HG03095 (cell line): ENCODE measurements around the gene SBK2.
"Not testable (repeated sequence)": the region's sequence is repeated elsewhere in the genome, so short reads cannot be mapped to it uniquely, and the experiment has no call there.

Experiments
- ATAC-seq: cut with Tn5 transposase; IDR thresholded peaks from one replicate; pipeline ENCODE4 v1.9.1; 2021; ENCODE audit warnings: moderate library complexity; ENCODE audit not compliant: unreplicated experiment

SBK2 gene

GRCh38 chr19:55503502-55504251 is 33.3 kb downstream of the SBK2 start:
- peak; percentile 93 for ATAC-seq

GRCh38 chr19:55503157-55503501 is 33.8 kb downstream of the SBK2 start:
- ATAC-seq: no peak

- no peak for ATAC-seq
Measured at GRCh38 chr19:55502197-55502952, 34.6 kb downstream of the SBK2 start.

- ATAC-seq: no peak
Measured at GRCh38 chr19:55500368-55500952, 36.5 kb downstream of the SBK2 start.

- no peak for ATAC-seq
Measured at GRCh38 chr19:55498246-55498840, 38.6 kb downstream of the SBK2 start.

GRCh38 chr19:55497763-55498162 is 39.2 kb downstream of the SBK2 start:
- ATAC-seq: no peak

DNA sequence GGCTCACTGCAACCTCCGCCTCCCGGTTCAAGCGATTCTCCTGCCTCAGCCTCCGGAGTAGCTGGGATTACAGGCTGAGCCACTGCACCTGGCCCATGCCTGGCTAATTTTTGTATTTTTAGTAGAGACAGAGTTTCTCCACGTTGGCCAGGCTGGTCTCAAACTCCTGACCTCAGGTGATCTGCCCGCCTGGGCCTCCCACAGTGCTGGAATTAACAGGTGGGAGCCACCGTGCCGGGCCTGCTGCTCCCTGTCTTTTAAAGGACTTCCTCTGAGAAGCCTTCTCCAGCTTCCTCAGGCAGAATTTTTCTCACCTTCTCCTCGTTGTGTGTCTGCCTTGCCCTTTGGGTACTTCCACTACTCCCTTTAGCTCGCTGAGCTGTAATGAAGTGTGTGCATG is 40.1 kb downstream of the SBK2 start:
- ATAC-seq: not testable (repeated sequence)

DNA sequence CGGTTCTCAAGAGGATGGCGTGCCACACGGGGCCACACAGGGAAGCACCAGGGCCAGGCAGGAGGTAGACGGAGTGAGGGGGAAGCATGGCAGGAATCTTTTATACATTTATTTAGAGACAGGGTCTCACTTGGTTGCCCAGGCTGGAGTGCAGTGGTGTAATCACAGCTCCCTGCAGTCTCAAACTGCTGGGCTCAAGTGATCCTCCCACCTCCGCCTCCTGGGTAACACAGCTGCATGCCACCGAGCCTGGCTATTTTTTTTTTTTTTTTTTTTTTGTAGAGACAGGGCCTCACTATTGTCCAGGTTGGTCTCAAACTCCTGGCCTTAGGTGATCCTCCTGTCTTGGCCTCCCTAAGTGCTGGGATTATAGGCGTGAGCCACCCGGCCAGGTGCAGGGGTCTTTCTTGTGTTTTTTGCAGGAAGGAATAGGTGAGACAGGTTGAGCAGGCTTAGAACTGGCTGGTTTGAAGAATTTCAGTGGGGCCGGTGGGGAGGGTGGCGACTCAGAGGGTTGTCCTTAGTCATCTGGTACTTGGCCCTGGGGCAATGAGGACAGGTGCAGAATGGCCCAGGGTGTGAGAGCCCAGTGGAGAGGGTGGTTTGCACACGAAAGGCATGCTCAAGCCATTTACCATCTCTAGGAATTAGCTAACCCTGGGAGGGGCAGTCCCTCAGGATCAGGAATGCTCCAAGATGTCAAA is 41.1 kb downstream of the SBK2 start:
- no peak for ATAC-seq

- no peak for ATAC-seq
Measured at GRCh38 chr19:55494172-55494761, 42.7 kb downstream of the SBK2 start.

DNA sequence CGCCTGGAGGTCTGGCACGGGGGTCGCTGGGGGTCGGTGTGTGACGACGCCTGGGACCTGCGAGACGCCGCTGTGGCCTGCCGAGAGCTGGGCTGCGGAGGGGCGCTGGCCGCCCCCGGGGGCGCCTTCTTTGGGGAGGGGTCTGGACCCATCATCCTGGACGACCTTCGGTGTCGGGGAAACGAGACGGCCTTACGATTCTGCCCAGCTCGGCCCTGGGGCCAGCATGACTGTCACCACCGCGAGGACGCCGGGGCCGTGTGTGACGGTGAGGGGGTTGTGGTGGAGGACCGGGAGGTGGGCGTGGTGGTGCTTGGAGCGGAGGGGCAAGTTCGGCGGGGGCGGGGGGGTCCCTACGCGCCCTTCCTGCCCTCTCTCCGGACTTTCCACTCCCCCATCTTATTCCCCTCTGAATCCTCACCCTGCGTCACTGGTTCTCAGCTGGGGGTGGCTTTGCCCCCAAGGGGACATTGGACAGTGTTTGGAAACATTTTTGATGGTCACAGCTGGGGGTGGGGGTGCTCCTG is 43.2 kb downstream of the SBK2 start:
- no peak for ATAC-seq

- ATAC-seq: no peak
Measured at GRCh38 chr19:55493052-55493644, 43.8 kb downstream of the SBK2 start.

GRCh38 chr19:55492362-55492944 is 44.5 kb downstream of the SBK2 start:
- ATAC-seq: no peak

DNA sequence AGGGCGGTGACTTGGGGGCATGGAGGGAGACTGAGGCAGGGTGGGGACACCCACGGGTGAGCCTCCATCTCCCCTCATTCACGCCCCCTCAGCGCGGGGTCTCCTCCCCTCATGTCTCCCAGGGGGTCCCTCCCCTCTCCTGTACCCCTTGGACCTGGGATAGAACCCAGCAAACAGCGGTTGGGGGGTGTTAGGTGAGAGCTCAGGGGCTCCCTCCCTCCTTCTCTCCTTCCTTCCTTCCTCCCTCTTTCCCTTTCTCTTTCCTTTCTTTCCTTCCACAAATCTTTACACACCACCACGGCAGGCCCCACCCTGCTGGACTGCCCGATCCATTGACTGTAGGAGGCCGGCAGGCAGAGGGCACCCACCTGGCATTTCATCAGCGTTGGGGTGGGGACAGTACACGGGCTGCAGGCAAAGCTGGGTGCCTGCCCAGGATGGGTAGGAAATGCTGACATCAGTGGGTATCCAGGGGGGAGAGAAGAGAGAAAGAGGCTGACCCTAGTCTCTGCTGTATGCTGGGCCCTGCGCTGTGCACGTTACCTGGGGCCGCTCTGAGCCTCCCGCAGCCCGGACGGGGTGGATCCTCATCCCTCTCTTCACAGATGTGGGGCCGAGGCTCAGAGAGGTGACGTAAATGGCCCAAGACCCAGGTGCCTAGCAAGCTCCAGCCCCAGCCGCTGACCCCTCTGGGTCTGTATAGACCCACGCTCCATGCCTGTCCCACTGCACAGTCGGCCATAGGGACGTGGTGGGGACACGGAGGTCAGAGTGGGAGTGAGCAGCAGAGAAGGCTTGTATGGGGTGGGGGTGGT is 45.2 kb downstream of the SBK2 start:
- ATAC-seq: no peak

DNA sequence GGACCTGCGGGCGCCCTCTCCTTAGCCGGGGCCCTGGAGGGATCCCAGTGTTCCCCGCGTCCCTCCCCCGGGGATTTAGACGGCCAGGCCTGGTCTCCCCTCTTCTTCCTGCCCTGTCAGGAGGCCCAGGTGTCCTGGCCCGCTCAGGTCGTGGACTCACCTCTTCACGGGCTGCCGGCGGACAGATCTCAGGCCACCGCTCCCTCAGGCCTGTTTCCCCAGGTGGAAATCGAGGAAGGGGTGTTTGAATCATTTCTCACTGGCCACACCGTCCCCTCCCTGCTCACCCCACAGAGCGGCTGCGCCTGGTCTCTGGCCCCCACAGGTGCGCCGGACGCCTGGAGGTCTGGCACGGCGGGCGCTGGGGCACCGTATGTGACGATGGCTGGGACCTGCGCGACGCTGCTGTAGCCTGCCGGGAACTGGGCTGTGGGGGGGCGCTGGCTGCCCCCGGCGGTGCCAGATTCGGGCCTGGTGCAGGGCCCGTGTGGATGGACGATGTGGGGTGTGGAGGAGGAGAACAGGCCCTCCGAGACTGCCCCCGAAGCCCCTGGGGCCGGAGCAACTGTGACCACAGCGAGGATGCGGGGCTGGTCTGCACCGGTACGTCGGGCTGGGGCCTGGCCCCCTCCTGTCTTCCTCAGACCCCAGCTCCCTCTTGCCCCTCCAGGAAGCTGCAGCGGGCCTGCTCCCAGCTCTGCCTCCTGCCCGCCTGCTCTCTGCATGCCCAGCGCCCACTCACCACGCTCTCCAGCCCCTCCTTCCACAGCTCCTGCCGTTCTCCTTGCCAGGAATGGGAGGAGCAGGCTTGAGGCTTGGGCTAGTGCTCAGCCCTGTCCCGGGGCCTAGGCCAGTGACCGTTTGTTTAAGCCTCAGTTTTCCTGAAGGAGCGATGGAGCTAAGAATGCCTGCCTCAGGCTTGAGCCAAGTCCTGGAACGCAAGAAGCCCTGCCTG is 46.2 kb downstream of the SBK2 start:
- no peak for ATAC-seq

DNA sequence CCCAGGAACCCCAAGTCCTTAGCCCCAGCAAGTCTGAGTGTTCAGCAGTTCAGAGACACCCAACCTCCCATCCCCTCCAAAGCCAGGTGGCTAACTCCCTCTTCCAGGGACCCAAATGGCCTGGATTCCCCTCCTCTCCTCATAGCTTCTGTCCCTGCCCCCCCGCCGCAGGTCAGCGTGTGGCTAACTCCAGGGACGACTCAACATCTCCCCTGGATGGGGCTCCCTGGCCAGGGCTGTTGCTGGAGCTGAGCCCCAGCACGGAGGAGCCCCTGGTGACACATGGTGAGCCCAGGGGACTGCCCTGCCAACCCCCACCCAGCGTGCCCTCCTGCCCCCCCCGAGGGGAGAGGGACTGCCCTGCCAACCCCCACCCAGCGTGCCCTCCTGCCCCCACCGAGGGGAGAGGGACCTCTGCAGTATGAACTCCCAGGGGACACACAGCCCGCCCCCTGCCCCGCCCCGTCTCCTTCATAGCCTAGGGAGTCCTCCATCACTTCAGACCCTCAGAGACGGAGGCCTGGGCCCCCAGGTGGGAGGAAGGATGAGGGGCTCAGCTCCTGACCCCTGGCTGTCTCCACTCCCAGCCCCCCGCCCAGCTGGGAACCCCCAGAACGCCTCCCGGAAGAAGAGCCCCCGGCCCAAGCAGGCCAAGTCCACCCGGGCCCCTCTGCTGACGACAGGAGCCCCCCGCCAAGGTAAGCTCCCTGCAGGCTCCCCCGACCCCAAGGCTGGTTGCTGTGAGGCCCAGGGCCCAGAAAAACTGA is 47.0 kb downstream of the SBK2 start:
- ATAC-seq: no peak

DNA sequence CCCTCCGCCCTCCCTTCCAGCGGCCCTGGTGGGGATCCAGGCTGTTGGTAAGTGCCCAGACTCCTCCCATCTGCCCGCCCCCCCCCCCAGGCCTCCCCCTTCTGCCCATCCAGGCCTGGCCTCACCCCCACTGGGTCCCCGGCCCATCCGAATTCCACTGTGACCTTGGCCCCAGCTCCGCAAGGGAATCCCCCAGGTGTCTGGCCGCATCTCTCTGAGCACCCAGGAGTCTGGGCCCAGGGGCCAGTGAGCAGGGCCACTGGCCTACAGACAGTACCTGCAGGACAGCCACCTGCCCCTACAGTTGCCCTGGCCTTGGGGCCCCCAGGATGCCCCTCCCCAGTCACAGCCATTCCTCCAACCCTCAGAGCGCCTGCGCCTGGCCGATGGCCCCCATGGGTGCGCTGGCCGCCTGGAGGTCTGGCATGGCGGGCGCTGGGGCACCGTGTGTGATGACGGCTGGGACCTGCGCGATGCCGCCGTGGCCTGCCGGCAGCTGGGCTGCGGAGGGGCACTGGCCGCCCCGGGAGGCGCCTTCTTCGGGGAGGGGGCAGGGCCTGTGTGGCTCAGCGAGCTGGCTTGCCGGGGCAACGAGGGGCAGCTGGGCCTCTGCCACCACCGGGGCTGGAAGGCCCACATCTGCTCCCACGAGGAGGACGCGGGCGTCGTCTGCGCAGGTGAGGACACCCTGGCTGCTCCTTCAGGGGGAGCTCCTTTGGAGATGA is 47.8 kb downstream of the SBK2 start:
- ATAC-seq: no peak
